T-cell (primary cell): ENCODE data around the gene SGCA. TPM values are rescaled to one million over a fixed set of nuclear protein-coding genes. Genes with fewer than 3 reads are reported as not detected.

Experiments
- ATAC-seq, 4 experiments: fragments of 200-7000 bp in 3 of 4; fragments of 150-1000 bp in 1 of 4; cut with Tn5 transposase; replicated peaks in 1 of 4; 1 replicate in 3 of 4; 2 replicates in 1 of 4; pipeline ENCODE4 v1.10.0; 2021; ENCODE audit warnings: moderate library complexity in 3 of 4, mild to moderate bottlenecking in 2 of 4, moderate number of reproducible peaks in 1 of 4
- CTCF ChIA-PET, 2 donors: fragments of 300-600 bp; sonication (Branson Sonifier 250); formaldehyde crosslinking; loops; one replicate each; lab custom pipeline; 2022; ENCODE audit warnings: antibody characterized with exemption in 2 of 2; lab: Charles Lee
- POLR2A ChIA-PET, 2 donors: fragments of 300-600 bp; sonication (Branson Sonifier 250); formaldehyde crosslinking; loops; one replicate each; lab custom pipeline; 2022; ENCODE audit warnings: antibody characterized with exemption in 2 of 2; lab: Charles Lee
- DNase-seq, 35 experiments: peaks; one replicate each; pipeline versions ENCODE4 v3.0.0 to v3.0.0-alpha.2; 2013 to 2023
- H3K27ac ChIP-seq: one replicate; pipeline ENCODE4 v1.5.1; 2013; ENCODE audit warnings: low read length
- H3K27me3 ChIP-seq, 2 experiments: replicated peaks in 1 of 2; 1 replicate in 1 of 2; 2 replicates in 1 of 2; pipeline versions ENCODE4 v1.6.1 to v1.7.0; 2013; ENCODE audit warnings: low read length in 1 of 2, mixed read lengths in 1 of 2; ENCODE audit not compliant: control insufficient read depth in 2 of 2, insufficient read depth in 2 of 2; ENCODE audit errors: extremely low read depth in 1 of 2
- H3K36me3 ChIP-seq, 2 donors: 1 replicate in 1 of 2; 2 replicates in 1 of 2; pipeline versions ENCODE4 v1.6.1 to v1.7.0; 2013; ENCODE audit warnings: low read length in 1 of 2; ENCODE audit not compliant: control insufficient read depth in 2 of 2, insufficient read depth in 1 of 2; ENCODE audit errors: extremely low read depth in 1 of 2
- H3K4me1 ChIP-seq, 2 experiments: 1 replicate in 1 of 2; 2 replicates in 1 of 2; pipeline versions ENCODE4 v1.6.1 to v1.7.0; 2013; ENCODE audit warnings: low read length in 2 of 2, mixed read lengths in 1 of 2; ENCODE audit not compliant: insufficient read depth in 2 of 2, control insufficient read depth in 1 of 2; ENCODE audit errors: extremely low read depth in 1 of 2
- H3K4me3 ChIP-seq, 2 donors: 1 replicate in 1 of 2; 2 replicates in 1 of 2; pipeline versions ENCODE4 v1.5.1 to v1.7.0; 2013; ENCODE audit warnings: mild to moderate bottlenecking in 2 of 2, low read length in 1 of 2, moderate library complexity in 1 of 2; ENCODE audit not compliant: control insufficient read depth in 1 of 2; ENCODE audit errors: extremely low read depth in 1 of 2
- H3K9me3 ChIP-seq: 2 replicates; pipeline ENCODE4 v1.7.0; 2013
- H3K27ac Mint-ChIP-seq, 2 donors: one replicate each; pipeline ENCODE4 v1.8.0; 2020 to 2021; ENCODE audit warnings: mild to moderate bottlenecking in 2 of 2, mixed read lengths in 2 of 2
- H3K27me3 Mint-ChIP-seq, 2 donors: one replicate each; pipeline ENCODE4 v1.8.0; 2021 to 2022; ENCODE audit warnings: mixed read lengths in 2 of 2
- H3K36me3 Mint-ChIP-seq: one replicate; pipeline ENCODE4 v1.8.0; 2021; ENCODE audit warnings: mixed read lengths
- H3K4me1 Mint-ChIP-seq, 3 donors: one replicate each; pipeline ENCODE4 v1.8.0; 2020 to 2022; ENCODE audit warnings: mixed read lengths in 3 of 3, mild to moderate bottlenecking in 1 of 3
- H3K4me3 Mint-ChIP-seq, 3 donors: one replicate each; pipeline ENCODE4 v1.8.0; 2020 to 2022; ENCODE audit warnings: mild to moderate bottlenecking in 3 of 3, mixed read lengths in 3 of 3, moderate library complexity in 3 of 3
- H3K9me3 Mint-ChIP-seq, 3 donors: one replicate each; pipeline ENCODE4 v1.8.0; 2020 to 2022; ENCODE audit warnings: mixed read lengths in 3 of 3
- WGBS: methylation state at CpG from one replicate; pipeline ENCODE4 v1.1.5; 2013; ENCODE audit warnings: missing lambda C conversion rate; ENCODE audit not compliant: insufficient coverage; 5-methylcytosine and 5-hydroxymethylcytosine counted together
- total RNA-seq, 35 experiments: library from RNA in 6 of 35; stranded (reverse) in 6 of 35; fragments of 120-200 nt in 1 of 35; gene quantifications; one replicate each; pipeline versions ENCODE4 v1.2.1 to v1.2.4 and lab custom pipeline; 2013 to 2026

Gene SGCA
- total RNA-seq, 5 donors from 2014 or later (not counting 1 experiment from before 2014, with no cell fraction given) = 0.33 TPM; not detected in 4

- H3K9me3 Mint-ChIP-seq = no peaks in the 10 kb centered on the region
- H3K4me1 ChIP-seq = peaks cover 6 to 30% of the 10 kb centered on the region in 2 experiments
- H3K9me3 ChIP-seq = no peaks in the 10 kb centered on the region
- WGBS = 0% methylated on average over 11 of the region's 31 CpGs
- H3K4me1 Mint-ChIP-seq = peaks cover 23 to 37% (median 34%) of the 10 kb centered on the region in 3 donors
- ChIA-PET CTCF (interaction anchor here in 1 of 2 donors (0.6 to 1.5 kb wide), 3 partner anchors 12 to 40 kb away, joined by 4 to 6 read pairs (median 4); no protein-coding TSS in a partner anchor), POLR2A (no interaction called here)
- H3K27ac Mint-ChIP-seq = no peak overlapping the region
- H3K4me3 ChIP-seq = peak overlapping the region in 1 of 2 donors; percentile 10
- peak in 3 of 4 experiments; percentile 2 to 13 (median 9) for ATAC-seq
- peak overlapping the region; percentile 43 to 73 (median 66) for H3K4me3 Mint-ChIP-seq
- peaks cover 0 to 40% of the 10 kb centered on the region in 2 experiments for H3K27me3 ChIP-seq
- H3K27ac ChIP-seq = no peak overlapping the region
- H3K36me3 ChIP-seq = peaks cover 0 to 4% of the 10 kb centered on the region in 2 donors
- no peak for DNase-seq
- H3K27me3 Mint-ChIP-seq = peaks cover 12 to 13% of the 10 kb centered on the region in 2 donors
- H3K36me3 Mint-ChIP-seq = no peaks in the 10 kb centered on the region
Measured at GRCh38 chr17:50129353-50129727, 36.5 kb upstream of the SGCA start.

DNA sequence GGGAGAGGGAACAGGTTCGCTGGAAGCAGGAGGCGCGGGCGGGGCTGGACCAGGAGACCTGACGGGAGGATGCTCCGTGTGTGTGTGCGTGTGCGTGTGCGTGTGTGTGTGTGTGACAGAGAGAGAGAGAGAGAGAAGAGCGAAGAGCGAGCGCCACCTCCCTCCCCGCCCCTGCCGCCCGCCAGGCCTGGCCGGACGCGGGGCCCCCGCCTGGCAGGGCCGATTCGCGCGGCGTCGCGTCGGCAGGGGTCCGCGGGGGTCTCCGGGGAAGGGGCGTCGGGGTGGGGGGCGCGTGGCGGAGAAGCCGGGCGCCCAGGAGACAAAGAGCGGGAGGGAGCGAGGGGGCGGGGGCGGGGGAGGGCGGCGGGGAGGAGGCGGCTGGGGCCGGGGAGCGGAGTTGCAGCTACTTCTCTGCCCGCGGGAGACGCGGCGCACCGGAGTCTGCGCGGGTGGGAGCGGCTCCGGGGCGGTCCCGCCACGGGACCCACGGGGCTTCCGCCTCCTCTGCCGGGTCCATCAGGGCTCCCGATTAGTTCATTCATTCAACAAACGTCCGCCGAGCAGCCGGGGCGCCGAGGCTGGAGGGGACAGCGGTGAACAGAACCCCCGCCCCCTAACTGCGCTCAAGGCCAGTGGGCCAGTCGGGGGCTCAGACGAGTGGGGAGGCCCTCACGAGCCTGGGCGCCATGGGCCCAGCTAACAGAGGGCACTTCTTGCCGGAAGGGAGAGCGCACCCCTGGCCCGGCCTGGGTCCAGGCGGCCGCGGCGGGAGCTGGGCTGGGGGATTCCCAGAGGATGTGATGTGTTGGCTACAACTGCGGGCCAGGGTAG lies 35.9 kb upstream of the SGCA start, which contains the start of gene SAMD14:
Gene SAMD14 (minus strand): TSS at position 433 of the 831 bp plus-strand sequence. CDS start 5,201 bp downstream, outside the sequence.
- peak in 27 of 35 experiments; percentile 29 to 70 (median 51) for DNase-seq
- Histone ChIP-seq H3K9me3 (no peaks in the 10 kb centered on the region), H3K4me1 (peaks cover 6 to 30% of the 10 kb centered on the region in 2 experiments), H3K27ac (no peak within 1 kb of the TSS), H3K36me3 (peaks cover 5 to 10% of the 10 kb centered on the region in 2 donors), H3K27me3 (peaks cover 0 to 40% of the 10 kb centered on the region in 2 experiments), H3K4me3 (peak within 1 kb of the TSS; percentile 46 to 51)
- H3K4me1 Mint-ChIP-seq = peaks cover 23 to 37% (median 34%) of the 10 kb centered on the region in 3 donors
- peak within 1 kb of the TSS; percentile 57 to 73 (median 66) for H3K4me3 Mint-ChIP-seq
- WGBS = 3% methylated on average over 42 of the region's 84 CpGs
- ATAC-seq = peak; percentile 76 to 79 (median 78)
- no peaks in the 10 kb centered on the region for H3K9me3 Mint-ChIP-seq
- ChIA-PET CTCF (interaction anchor here (0.6 to 1.5 kb wide), 5 partner anchors 10 to 568 kb away, joined by 3 to 6 read pairs (median 4); no protein-coding TSS in a partner anchor), POLR2A (no interaction called here)
- H3K27ac Mint-ChIP-seq = no peak within 1 kb of the TSS
- H3K27me3 Mint-ChIP-seq = peaks cover 12 to 13% of the 10 kb centered on the region in 2 donors
- no peaks in the 10 kb centered on the region for H3K36me3 Mint-ChIP-seq

- peak in 1 of 4 experiments; percentile 48 for ATAC-seq
- whole genome bisulfite sequencing = 48% methylated on average over 4 of the region's 19 CpGs
- CTCF ChIA-PET = interaction anchor here (0.6 to 1.9 kb wide), 6 partner anchors 9 to 569 kb away, joined by 3 to 8 read pairs (median 6); no protein-coding TSS in a partner anchor
- Mint-ChIP-seq H3K27ac (no peak overlapping the region), H3K9me3 (no peaks in the 10 kb centered on the region), H3K4me1 (peaks cover 23 to 37% (median 34%) of the 10 kb centered on the region in 3 donors), H3K4me3 (peak overlapping the region; percentile 57 to 66 (median 59)), H3K36me3 (peaks cover 4% of the 10 kb centered on the region), H3K27me3 (peaks cover 12 to 13% of the 10 kb centered on the region in 2 donors)
- Histone ChIP-seq H3K4me1 (peaks cover 6 to 30% of the 10 kb centered on the region in 2 experiments), H3K4me3 (peak overlapping the region in 1 of 2 donors; percentile 51), H3K27me3 (peaks cover 0 to 40% of the 10 kb centered on the region in 2 experiments), H3K27ac (no peak overlapping the region), H3K9me3 (no peaks in the 10 kb centered on the region), H3K36me3 (peaks cover 5 to 17% of the 10 kb centered on the region in 2 donors)
- POLR2A ChIA-PET = no interaction called here
- DNase-seq = peak in 4 of 35 experiments; percentile 12 to 50 (median 26)
Measured at GRCh38 chr17:50130559-50131305, 35.1 kb upstream of the SGCA start.

DNA sequence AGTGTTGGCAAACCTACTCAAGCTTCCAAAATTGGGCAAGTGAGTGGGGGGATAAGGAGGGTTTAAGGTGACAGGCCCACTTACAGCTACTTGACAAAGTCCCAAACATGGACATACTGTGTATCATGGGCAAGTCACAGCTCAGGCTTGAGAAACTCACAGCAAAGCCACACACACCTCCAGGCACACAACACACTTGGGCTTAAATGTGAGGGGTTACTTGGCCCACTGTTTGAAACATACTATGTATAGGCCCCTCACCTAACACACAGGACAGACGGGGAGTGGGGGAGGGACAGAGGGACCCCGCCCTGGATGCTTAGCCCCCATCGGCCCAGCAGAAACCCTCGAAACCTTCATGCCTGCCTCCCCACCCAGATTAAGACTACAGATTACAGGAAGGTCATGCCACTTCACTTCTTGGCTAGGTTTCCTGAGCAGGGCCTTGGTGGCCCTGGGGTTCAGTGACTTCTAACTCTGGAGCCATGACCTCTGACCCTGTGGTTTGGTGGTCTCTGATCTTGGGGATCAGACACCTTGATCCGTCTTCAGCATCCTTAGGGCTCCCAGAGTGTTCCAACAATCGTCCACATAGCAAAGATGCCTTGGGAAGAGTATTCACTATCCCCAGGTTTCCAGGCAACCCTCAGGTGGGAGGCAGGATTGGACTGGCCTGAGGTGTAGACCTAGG lies 33.6 kb upstream of the SGCA start:
- DNase-seq (no peak), ATAC-seq (no peak)
- H3K9me3 Mint-ChIP-seq = no peaks in the 10 kb centered on the region
- peaks cover 0 to 40% of the 10 kb centered on the region in 2 experiments for H3K27me3 ChIP-seq
- H3K27ac ChIP-seq = no peak overlapping the region
- POLR2A ChIA-PET = no interaction called here
- peaks cover 10 to 31% of the 10 kb centered on the region in 2 donors for H3K36me3 ChIP-seq
- peaks cover 13% of the 10 kb centered on the region for H3K36me3 Mint-ChIP-seq
- 88% methylated on average over 2 of the region's 6 CpGs for WGBS
- no peaks in the 10 kb centered on the region for H3K9me3 ChIP-seq
- no peak overlapping the region for H3K4me3 ChIP-seq
- H3K4me3 Mint-ChIP-seq = peak overlapping the region in 1 of 3 donors; percentile 66
- CTCF ChIA-PET = interaction anchor here (0.6 to 1.9 kb wide), 4 partner anchors 14 to 38 kb away, joined by 3 to 8 read pairs (median 5); partner anchors contain the start of gene PPP1R9B (in 1 of the 2)
- H3K27ac Mint-ChIP-seq = peak overlapping the region in 1 of 2 donors; percentile 5
- H3K4me1 Mint-ChIP-seq = peaks cover 26 to 38% (median 35%) of the 10 kb centered on the region in 3 donors
- H3K4me1 ChIP-seq = peaks cover 6 to 30% of the 10 kb centered on the region in 2 experiments
- H3K27me3 Mint-ChIP-seq = peaks cover 12 to 13% of the 10 kb centered on the region in 2 donors

DNA sequence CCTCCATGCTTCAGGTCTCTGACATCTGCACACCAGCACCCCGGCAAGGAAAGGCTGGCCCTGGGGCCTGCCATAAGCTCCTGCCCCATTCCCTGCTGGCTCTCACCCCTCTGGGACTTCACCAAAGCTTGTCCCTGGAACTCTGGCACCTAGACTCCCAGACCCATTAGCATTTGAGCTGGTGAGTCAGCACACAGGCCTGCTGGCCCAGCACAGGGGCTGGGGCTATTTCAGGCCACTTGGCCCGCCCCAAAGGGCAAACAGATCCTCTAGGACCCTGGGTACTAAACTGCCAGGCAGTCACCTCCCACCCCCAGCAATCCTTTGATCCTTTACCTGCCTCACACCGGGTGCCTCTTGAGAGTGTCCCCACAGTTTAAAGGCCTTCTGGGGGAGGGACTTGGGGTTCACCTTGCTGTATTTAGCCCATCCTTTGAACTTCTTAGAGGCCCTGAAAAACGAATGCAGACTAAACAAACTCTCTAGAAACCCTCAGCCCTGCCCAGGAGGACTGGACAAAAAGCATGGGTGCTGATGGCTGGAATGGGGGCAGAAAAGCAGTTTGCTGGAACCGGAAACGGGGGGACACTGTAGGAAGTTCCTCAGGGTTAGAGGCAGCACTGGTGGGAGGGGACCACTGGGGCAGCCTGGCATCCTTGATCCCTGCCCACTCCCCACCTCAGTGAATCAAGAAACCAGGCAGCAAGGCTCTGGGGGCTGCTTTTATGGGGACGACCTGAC lies 32.6 kb upstream of the SGCA start:
- H3K36me3 Mint-ChIP-seq = peaks cover 23% of the 10 kb centered on the region
- CTCF ChIA-PET = no interaction called here

More for the DNA sequence above, 32.6 kb upstream of the SGCA start:
- no peak for DNase-seq
- H3K27me3 Mint-ChIP-seq = peaks cover 12 to 13% of the 10 kb centered on the region in 2 donors
- H3K9me3 ChIP-seq = no peaks in the 10 kb centered on the region
- no peak overlapping the region for H3K4me3 ChIP-seq
- no peak for ATAC-seq
- no peak overlapping the region for H3K4me3 Mint-ChIP-seq
- 82% methylated on average over 3 of the region's 7 CpGs for WGBS
- H3K4me1 ChIP-seq = peaks cover 6 to 26% of the 10 kb centered on the region in 2 experiments
- H3K27ac Mint-ChIP-seq = no peak overlapping the region
- H3K4me1 Mint-ChIP-seq = peaks cover 26 to 40% (median 36%) of the 10 kb centered on the region in 3 donors
- H3K27ac ChIP-seq = no peak overlapping the region
- peaks cover 12 to 40% of the 10 kb centered on the region in 2 donors for H3K36me3 ChIP-seq
- no peaks in the 10 kb centered on the region for H3K9me3 Mint-ChIP-seq
- H3K27me3 ChIP-seq = peaks cover 0 to 32% of the 10 kb centered on the region in 2 experiments
- POLR2A ChIA-PET = no interaction called here
